ENCODE data around the gene MRPL38.

The MRPL38 gene

DNA sequence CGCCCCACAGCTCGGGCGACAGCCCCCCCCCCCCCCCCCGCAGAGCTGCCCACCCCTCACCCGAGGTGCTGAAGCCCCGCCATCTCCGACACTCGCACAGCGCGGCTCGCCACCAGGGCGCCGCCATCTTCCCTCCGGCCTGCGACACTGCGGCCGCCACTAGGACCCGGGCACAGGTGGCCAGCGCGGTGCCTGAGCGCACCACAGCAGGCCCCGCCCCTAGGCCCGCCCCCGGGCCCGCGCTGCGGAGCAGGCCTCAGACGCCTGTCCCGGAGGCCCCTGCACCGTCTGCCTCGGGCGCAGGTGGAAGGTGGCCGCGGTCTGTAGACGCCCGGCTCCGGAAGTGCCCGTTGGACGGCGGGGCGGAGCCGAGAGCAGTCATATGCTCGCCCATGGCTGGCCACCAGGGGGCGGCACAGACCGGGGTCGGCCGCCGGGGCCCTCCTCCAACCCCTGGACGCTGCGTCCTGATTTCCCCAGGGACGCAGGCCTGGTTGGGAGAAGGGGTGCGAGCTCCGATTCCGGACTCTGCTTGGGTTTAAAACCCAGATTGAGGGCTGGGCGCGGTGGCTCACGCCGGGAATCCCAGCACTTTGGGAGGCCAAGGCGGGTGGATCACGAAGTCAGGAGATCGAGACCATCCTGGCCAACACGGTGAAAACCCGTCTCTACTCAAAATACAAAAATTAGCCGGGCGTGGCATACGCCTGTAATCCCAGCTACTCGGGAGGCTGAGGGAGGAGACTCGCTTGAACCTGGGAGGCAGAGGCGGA, at the start of gene MRPL38:
Gene MRPL38, minus strand, starts transcription at position 136 of the 773 bp plus-strand sequence. Its CDS starts 9 bp downstream, at position 127.
- peak; percentile 64 for DNase-seq (ENCODE audit: low read depth)

DNA sequence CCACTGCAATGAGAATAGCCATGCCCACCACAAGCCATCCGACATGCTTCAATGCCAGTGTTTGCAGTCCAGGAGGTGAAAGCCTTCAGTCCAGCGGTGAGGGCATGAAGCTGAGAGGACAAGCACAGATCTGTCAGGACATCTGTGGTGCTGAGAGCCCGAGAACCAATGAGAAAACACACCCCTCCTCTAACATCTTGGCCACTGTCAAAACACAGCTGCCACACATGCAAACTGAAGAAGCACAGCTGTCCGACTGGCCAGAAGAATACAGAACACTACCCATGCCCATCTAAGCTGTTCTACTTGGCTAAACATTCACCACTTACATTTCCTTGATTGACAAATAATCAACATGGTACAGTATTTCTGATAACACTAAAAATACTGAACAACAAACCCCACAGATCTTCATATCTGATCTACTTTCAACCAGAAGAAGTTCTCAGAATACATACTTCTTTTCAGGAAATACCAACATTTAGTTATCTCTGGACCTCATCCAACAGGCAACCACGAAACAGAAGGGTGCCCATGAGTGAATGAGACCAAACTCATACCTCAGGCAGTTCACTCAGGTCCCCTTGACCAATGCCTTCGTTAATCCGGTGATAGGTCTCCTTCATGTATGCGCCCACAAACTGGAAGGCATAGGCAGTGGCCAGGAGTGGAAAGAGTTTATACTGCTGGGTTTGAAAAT, 46.3 kb upstream of the MRPL38 start:
- no peak for DNase-seq (ENCODE audit: low read depth)

DNA sequence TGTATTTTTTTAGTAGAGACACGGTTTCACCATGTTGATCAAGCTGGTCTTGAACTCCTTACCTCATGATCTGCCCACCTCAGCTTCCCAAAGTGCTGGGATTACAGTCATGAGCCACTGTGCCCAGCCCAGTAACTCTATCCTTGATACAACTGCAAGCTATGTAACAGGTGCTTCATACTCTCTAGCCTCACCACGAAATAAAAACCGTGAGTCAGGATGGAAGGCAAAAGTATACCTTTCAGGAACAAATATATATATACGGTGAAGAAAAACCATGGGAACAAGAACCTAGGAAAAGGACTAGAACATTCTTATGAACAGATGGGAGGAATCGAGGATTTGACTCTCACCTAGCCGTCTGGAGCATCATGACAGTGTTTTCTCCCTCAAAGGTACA, 45.7 kb upstream of the MRPL38 start:
- no peak for DNase-seq (ENCODE audit: low read depth)

DNA sequence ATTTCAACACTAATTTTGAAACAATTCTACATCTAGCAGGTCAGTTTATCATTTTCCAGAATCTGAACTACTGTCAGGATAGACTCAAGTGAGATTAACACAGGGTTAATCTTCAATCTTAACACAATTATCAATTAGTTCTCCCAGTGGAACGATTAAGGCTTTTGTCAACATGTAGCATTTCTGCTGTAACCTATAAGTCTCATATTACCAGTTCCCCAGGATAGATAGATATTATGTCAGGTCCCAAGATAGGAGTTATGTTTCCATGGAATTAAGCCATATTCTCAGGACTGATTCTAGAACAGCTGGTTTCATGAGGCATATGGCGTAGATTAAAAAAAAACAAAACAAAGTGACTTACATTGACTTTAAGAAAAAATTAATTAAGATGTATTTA, 40.5 kb upstream of the MRPL38 start:
- DNase-seq (ENCODE audit: low read depth) = no peak

GRCh38 chr17:75943491-75943890, 38.8 kb upstream of the MRPL38 start:
- no peak for DNase-seq (ENCODE audit: low read depth)

GRCh38 chr17:75942473-75942872, 37.8 kb upstream of the MRPL38 start:
- DNase-seq (ENCODE audit: low read depth) = no peak

GRCh38 chr17:75941442-75941819, 36.7 kb upstream of the MRPL38 start:
- no peak for DNase-seq (ENCODE audit: low read depth)

GRCh38 chr17:75940727-75941441, 36.2 kb upstream of the MRPL38 start, which contains the start of gene FBF1:
Gene FBF1 (minus strand): TSS chr17:75941042. CDS start chr17:75938149, 2,893 bp downstream.
- peak; percentile 69 for DNase-seq (ENCODE audit: low read depth)

DNA sequence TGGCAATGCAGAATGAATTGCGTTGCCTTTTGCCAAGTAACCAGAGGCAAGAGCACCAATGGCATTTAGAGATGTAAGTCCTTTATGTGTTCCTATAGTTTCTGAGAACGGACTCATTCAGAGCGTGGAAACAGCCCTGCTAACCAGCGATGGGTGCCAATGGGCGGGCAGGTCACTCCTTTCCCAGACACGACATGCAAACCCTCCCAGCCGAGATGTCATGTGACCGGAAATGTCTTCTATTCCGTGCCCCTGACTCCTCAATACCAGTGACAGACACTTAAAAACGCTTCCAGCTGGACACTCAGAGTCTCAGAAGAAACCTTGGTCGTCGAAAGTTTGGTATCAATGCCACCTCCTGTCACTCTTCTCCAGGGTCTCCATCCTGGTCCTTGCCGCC, 33.0 kb upstream of the MRPL38 start:
- no peak for DNase-seq (ENCODE audit: low read depth)

DNA sequence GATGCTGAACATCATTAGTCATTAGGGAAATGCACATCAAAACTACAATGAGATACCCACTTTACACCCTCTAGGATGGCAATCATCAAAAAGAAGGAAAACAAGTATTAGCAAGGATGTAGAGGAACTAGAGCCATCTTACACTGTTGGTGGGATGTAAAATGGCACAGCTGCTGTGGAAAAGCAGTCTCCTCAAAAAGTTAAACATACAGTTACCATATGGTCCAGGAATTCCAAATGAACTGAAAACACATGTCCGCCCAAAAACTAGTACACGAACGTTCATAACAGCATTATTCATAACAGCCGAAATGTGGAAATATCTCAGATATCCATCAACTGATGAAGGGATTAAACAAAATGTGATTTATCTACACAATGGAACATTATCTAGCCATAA, 29.1 kb upstream of the MRPL38 start:
- no peak for DNase-seq (ENCODE audit: low read depth)

DNA sequence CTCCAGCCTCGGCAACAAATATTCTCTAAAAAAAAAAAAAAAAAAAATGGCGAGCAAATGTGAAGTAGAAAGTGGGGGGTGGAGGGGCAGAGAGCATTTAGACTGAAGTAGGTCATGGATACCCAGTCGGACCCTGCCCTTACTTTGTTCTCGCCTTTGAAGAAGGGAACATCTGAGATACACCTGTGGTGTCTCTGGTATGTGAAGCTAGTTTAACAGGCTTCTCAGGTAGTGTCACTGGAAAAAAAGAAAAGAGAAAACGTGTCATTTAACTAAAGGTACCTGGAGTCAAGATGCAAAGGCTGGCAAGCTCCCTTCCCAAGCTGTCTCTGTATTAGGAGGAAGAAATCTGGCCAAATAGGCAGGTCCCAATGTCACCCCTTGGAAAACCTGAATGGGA, 28.2 kb upstream of the MRPL38 start:
- no peak for DNase-seq (ENCODE audit: low read depth)

DNA sequence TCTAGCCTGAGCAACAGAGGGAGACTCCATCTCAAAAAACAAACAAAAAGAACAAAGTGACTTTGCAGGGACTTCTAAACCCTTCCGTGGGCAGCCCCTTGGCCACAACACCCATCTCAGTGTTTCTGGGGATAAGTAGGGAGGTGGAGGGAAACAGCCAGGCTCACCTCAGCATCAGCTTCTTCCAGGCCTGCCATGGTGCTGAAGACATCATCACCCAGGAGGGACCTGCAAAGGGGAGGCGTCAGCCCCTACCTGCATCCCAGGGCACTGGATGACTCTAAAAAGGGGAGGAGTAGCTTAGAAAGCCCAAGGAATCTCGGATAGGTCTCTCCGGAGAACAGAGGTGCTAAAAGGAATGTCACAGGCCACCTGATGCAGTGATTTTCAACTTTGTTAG, 26.4 kb upstream of the MRPL38 start:
- no peak for DNase-seq (ENCODE audit: low read depth)

DNA sequence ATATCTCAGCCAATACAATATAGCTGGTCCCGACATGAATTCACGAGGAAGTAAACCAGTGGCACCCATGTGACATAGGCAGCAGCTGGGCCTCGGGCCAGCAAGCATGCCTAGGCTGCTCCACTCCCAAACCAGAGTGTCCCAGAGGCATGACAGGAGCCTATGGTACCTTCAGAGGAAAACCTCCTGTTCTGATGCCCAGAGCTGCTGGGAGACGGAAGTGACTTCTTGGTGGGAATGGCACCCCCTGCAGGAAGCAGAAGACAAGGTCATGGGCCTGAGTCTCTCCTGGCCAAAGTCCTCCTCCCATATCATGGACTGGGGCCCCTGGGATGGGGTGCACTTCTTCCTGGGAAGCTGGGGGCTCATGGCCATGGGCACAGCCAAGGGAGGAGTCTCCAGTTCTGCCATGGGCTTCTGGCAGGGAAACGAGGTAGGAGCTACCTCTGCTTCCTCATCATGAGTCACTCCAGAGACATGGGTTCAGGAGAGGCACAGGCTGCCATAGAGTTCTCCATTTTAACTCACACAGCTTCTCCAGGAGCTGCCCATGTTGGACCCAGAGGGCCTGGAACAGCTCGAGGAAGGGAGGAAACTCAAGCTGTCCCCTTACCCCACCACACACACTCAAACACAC, 22.7 kb upstream of the MRPL38 start:
- DNase-seq (ENCODE audit: low read depth) = no peak

DNA sequence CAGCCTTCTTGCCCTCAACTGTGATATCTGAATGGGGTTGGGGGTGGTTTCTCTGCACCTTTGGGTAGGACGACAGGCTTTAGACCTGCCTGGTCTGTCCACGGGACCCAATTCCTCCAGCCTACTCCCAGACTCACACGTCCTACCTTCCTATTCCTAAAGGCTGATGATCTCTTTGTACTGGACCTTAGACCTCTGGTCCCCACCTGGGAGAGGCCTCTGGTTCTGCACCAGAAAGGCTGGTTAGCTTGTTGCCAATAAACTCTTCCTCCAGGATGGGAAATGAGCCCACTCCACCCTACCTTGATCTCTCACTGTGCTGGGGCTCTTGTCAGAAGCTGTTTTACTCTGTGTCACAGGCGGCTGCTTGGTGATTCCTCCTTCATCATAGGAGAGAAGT, 21.8 kb upstream of the MRPL38 start:
- no peak for DNase-seq (ENCODE audit: low read depth)

GRCh38 chr17:75925912-75926311, 21.2 kb upstream of the MRPL38 start:
- DNase-seq (ENCODE audit: low read depth) = no peak

DNA sequence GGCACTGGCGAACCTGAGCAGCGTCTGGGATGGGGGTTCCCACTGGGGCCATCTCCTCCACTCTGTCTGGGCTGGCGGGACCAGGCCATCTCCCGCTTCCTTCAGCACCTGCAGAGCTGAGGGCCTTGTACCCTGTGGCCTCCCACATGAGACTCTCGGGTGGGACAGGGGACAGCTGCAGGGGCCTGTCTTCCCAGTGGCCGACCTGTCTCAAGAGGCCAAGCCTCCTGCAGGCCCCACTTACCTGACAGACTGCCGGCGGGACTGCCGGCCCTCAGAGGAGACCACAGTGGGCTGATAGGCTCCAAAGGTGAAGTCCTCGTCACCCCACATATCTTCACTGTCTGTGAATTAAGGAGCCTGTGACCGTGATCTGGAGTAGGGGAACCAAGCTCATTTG, 20.4 kb upstream of the MRPL38 start:
- DNase-seq (ENCODE audit: low read depth) = no peak

- DNase-seq (ENCODE audit: low read depth) = no peak
These were observed 18.5 kb upstream of the MRPL38 start for GRCh38 chr17:75922963-75923874.

DNA sequence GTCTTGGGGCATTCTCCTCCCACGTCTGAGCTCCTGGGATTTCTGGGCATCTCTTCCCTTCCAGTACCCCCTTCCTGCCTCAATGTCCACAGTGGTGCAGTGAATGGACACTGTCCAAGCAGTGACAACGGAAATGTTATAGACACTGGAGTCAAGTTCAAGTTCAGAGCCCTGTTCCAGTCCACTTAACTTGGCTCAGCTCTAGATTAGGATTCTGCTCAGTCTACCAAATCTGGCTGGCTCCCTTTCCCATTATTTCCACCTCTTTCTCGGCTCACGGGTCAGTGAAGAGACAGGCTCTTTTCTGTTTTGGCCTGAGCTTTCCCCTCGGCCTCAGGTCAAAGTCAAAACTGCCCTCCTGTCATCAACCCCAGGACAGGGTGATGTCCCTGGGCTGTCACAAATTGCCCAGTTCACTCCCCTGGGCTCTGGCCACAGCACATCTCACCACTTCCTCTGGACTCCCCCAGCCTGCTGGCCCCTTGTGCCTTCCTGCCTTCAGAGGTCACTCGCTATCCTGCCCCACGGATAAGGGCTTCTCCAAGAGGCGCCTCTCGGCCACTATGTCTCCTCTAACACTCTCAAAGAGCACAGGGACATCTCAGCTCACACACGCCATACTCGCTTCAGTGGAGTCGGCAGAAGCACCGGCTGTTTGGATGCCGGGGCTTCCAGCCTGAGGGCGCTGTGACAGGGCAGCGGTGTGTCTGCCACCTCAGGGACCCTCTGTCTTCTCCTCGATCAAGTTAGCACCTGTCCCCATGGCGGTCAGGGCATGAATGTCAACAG, 17.7 kb upstream of the MRPL38 start:
- DNase-seq (ENCODE audit: low read depth) = no peak

DNA sequence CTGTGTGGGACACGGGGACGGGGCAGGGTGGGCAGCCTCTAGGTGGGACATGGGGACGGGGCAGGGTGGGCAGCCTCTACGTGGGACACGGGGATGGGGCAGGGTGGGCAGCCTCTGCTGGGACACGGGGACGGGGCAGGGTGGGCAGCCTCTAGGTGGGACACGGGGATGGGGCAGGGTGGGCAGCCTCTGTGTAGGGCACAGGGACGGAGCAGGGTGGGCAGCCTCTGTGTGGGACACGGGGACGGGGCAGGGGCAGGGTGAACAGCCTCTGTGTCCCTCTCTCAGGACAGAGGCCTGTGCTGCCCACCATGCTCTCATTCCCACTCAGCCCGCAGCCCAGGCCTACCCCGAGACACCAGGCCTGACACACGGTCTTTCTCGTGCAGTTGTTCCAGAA, 16.9 kb upstream of the MRPL38 start:
- no peak for DNase-seq (ENCODE audit: low read depth)

- no peak for DNase-seq (ENCODE audit: low read depth)
These were observed 15.4 kb upstream of the MRPL38 start for GRCh38 chr17:75920045-75920560.
